ENCODE data around the gene EYA3.

Gene EYA3

GRCh38 chr1:28088168-28088961, at the start of gene EYA3:
Gene EYA3 (minus strand): TSS chr1:28088610. CDS start chr1:28058026, 30,584 bp downstream.
- Histone ChIP-seq H3K9ac (ENCODE audit: low read depth, low read length) (peak within 1 kb of the TSS; percentile 82), H3K27ac (ENCODE audit: low read depth, low read length) (peak within 1 kb of the TSS; percentile 91), H3K4me1 (ENCODE audit: control insufficient read depth, insufficient read depth, low read length) (peaks cover 4% of the 10 kb centered on the region; the same call in 1 of the 2 replicates), H3K9me3 (ENCODE audit: control insufficient read depth, insufficient read depth, low read length) (no peaks in the 10 kb centered on the region), H3K4me3 (ENCODE audit: low read depth, low read length) (peak within 1 kb of the TSS; percentile 92), H3K27me3 (ENCODE audit: control insufficient read depth, insufficient read depth, low read length) (no peaks in the 10 kb centered on the region), H3K36me3 (ENCODE audit: control insufficient read depth, insufficient read depth, low read length) (no peaks in the 10 kb centered on the region)

GRCh38 chr1:28136922-28137613, 48.7 kb upstream of the EYA3 start:
- no peaks in the 10 kb centered on the region for H3K36me3 ChIP-seq (ENCODE audit: control insufficient read depth, insufficient read depth, low read length)
- no peaks in the 10 kb centered on the region for H3K9me3 ChIP-seq (ENCODE audit: control insufficient read depth, insufficient read depth, low read length)
- H3K27ac ChIP-seq (ENCODE audit: low read depth, low read length) = no peak overlapping the region
- no peak overlapping the region for H3K4me3 ChIP-seq (ENCODE audit: low read depth, low read length)
- no peaks in the 10 kb centered on the region for H3K27me3 ChIP-seq (ENCODE audit: control insufficient read depth, insufficient read depth, low read length)
- H3K9ac ChIP-seq (ENCODE audit: low read depth, low read length) = no peak overlapping the region
- no peaks in the 10 kb centered on the region for H3K4me1 ChIP-seq (ENCODE audit: control insufficient read depth, insufficient read depth, low read length)

GRCh38 chr1:28136169-28136921, 47.9 kb upstream of the EYA3 start:
- Histone ChIP-seq H3K4me1 (ENCODE audit: control insufficient read depth, insufficient read depth, low read length) (no peaks in the 10 kb centered on the region), H3K9ac (ENCODE audit: low read depth, low read length) (no peak overlapping the region), H3K4me3 (ENCODE audit: low read depth, low read length) (no peak overlapping the region), H3K27ac (ENCODE audit: low read depth, low read length) (no peak overlapping the region), H3K9me3 (ENCODE audit: control insufficient read depth, insufficient read depth, low read length) (no peaks in the 10 kb centered on the region), H3K36me3 (ENCODE audit: control insufficient read depth, insufficient read depth, low read length) (no peaks in the 10 kb centered on the region), H3K27me3 (ENCODE audit: control insufficient read depth, insufficient read depth, low read length) (no peaks in the 10 kb centered on the region)

GRCh38 chr1:28135371-28136168, 47.2 kb upstream of the EYA3 start:
- no peaks in the 10 kb centered on the region for H3K4me1 ChIP-seq (ENCODE audit: control insufficient read depth, insufficient read depth, low read length)

GRCh38 chr1:28134651-28135207, 46.3 kb upstream of the EYA3 start:
- no peaks in the 10 kb centered on the region for H3K36me3 ChIP-seq (ENCODE audit: control insufficient read depth, insufficient read depth, low read length)
- no peaks in the 10 kb centered on the region for H3K27me3 ChIP-seq (ENCODE audit: control insufficient read depth, insufficient read depth, low read length)
- no peaks in the 10 kb centered on the region for H3K9me3 ChIP-seq (ENCODE audit: control insufficient read depth, insufficient read depth, low read length)
- H3K27ac ChIP-seq (ENCODE audit: low read depth, low read length) = no peak overlapping the region
- no peak overlapping the region for H3K9ac ChIP-seq (ENCODE audit: low read depth, low read length)
- no peak overlapping the region for H3K4me3 ChIP-seq (ENCODE audit: low read depth, low read length)
- H3K4me1 ChIP-seq (ENCODE audit: control insufficient read depth, insufficient read depth, low read length) = no peaks in the 10 kb centered on the region

More at GRCh38 chr1:28135371-28136168, 47.2 kb upstream of the EYA3 start:
- Histone ChIP-seq H3K36me3 (ENCODE audit: control insufficient read depth, insufficient read depth, low read length) (no peaks in the 10 kb centered on the region), H3K4me3 (ENCODE audit: low read depth, low read length) (no peak overlapping the region), H3K9me3 (ENCODE audit: control insufficient read depth, insufficient read depth, low read length) (no peaks in the 10 kb centered on the region), H3K9ac (ENCODE audit: low read depth, low read length) (no peak overlapping the region), H3K27ac (ENCODE audit: low read depth, low read length) (no peak overlapping the region), H3K27me3 (ENCODE audit: control insufficient read depth, insufficient read depth, low read length) (no peaks in the 10 kb centered on the region)

GRCh38 chr1:28132171-28133167, 44.1 kb upstream of the EYA3 start:
- no peak overlapping the region for H3K27ac ChIP-seq (ENCODE audit: low read depth, low read length)
- no peaks in the 10 kb centered on the region for H3K27me3 ChIP-seq (ENCODE audit: control insufficient read depth, insufficient read depth, low read length)
- H3K4me1 ChIP-seq (ENCODE audit: control insufficient read depth, insufficient read depth, low read length) = no peaks in the 10 kb centered on the region
- H3K9me3 ChIP-seq (ENCODE audit: control insufficient read depth, insufficient read depth, low read length) = no peaks in the 10 kb centered on the region
- no peaks in the 10 kb centered on the region for H3K36me3 ChIP-seq (ENCODE audit: control insufficient read depth, insufficient read depth, low read length)
- H3K4me3 ChIP-seq (ENCODE audit: low read depth, low read length) = no peak overlapping the region
- H3K9ac ChIP-seq (ENCODE audit: low read depth, low read length) = no peak overlapping the region

GRCh38 chr1:28130901-28131300, 42.5 kb upstream of the EYA3 start:
- H3K27me3 ChIP-seq (ENCODE audit: control insufficient read depth, insufficient read depth, low read length) = no peaks in the 10 kb centered on the region
- H3K36me3 ChIP-seq (ENCODE audit: control insufficient read depth, insufficient read depth, low read length) = no peaks in the 10 kb centered on the region
- no peak overlapping the region for H3K4me3 ChIP-seq (ENCODE audit: low read depth, low read length)
- H3K4me1 ChIP-seq (ENCODE audit: control insufficient read depth, insufficient read depth, low read length) = no peaks in the 10 kb centered on the region
- H3K27ac ChIP-seq (ENCODE audit: low read depth, low read length) = no peak overlapping the region
- no peaks in the 10 kb centered on the region for H3K9me3 ChIP-seq (ENCODE audit: control insufficient read depth, insufficient read depth, low read length)
- no peak overlapping the region for H3K9ac ChIP-seq (ENCODE audit: low read depth, low read length)

GRCh38 chr1:28129150-28129549, 40.7 kb upstream of the EYA3 start:
- no peaks in the 10 kb centered on the region for H3K36me3 ChIP-seq (ENCODE audit: control insufficient read depth, insufficient read depth, low read length)
- H3K4me1 ChIP-seq (ENCODE audit: control insufficient read depth, insufficient read depth, low read length) = no peaks in the 10 kb centered on the region
- no peak overlapping the region for H3K27ac ChIP-seq (ENCODE audit: low read depth, low read length)
- H3K9ac ChIP-seq (ENCODE audit: low read depth, low read length) = no peak overlapping the region
- H3K9me3 ChIP-seq (ENCODE audit: control insufficient read depth, insufficient read depth, low read length) = no peaks in the 10 kb centered on the region
- no peaks in the 10 kb centered on the region for H3K27me3 ChIP-seq (ENCODE audit: control insufficient read depth, insufficient read depth, low read length)
- H3K4me3 ChIP-seq (ENCODE audit: low read depth, low read length) = no peak overlapping the region

GRCh38 chr1:28127617-28128257, 39.3 kb upstream of the EYA3 start:
- Histone ChIP-seq H3K36me3 (ENCODE audit: control insufficient read depth, insufficient read depth, low read length) (no peaks in the 10 kb centered on the region), H3K9ac (ENCODE audit: low read depth, low read length) (no peak overlapping the region), H3K27ac (ENCODE audit: low read depth, low read length) (no peak overlapping the region), H3K9me3 (ENCODE audit: control insufficient read depth, insufficient read depth, low read length) (no peaks in the 10 kb centered on the region), H3K4me3 (ENCODE audit: low read depth, low read length) (no peak overlapping the region), H3K27me3 (ENCODE audit: control insufficient read depth, insufficient read depth, low read length) (no peaks in the 10 kb centered on the region), H3K4me1 (ENCODE audit: control insufficient read depth, insufficient read depth, low read length) (no peaks in the 10 kb centered on the region)

Measured in HUES48 (cell line).